Tibial nerve (tissue), 4 donors: ENCODE results near the gene SFTA2. TPM values are rescaled to one million over a fixed set of nuclear protein-coding genes. Genes with fewer than 3 reads are reported as not detected.
"Not testable (repeated sequence)": the region's sequence is repeated elsewhere in the genome, so short reads cannot be mapped to it uniquely, and the experiment has no call there.

Experiments used
- DNase-seq, 2 donors: peaks; one replicate each; pipeline ENCODE4 v3.0.0-alpha.2; 2019; ENCODE audit warnings: low spot score in 2 of 2
- H3K27ac ChIP-seq, 4 donors: fragments of 200-600 bp; sonication (generic) in 3 of 4; one replicate each; pipeline ENCODE4 v1.5.1; 2017 to 2019; ENCODE audit warnings: mild to moderate bottlenecking in 1 of 4
- H3K27me3 ChIP-seq, 2 donors: fragments of 200-600 bp; sonication (generic) in 1 of 2; one replicate each; pipeline versions ENCODE4 v1.5.1 to v1.6.0; 2017 to 2019
- H3K36me3 ChIP-seq, 3 donors: fragments of 200-600 bp; sonication (generic); one replicate each; pipeline ENCODE4 v1.5.1; 2018 to 2019
- H3K4me1 ChIP-seq, 4 donors: fragments of 200-600 bp; sonication (generic) in 3 of 4; one replicate each; pipeline ENCODE4 v1.5.1; 2017 to 2019
- H3K4me3 ChIP-seq, 4 donors: fragments of 200-600 bp; sonication (generic) in 3 of 4; one replicate each; pipeline ENCODE4 v1.5.1; 2017 to 2019; ENCODE audit warnings: mild to moderate bottlenecking in 1 of 4, moderate library complexity in 1 of 4
- H3K9me3 ChIP-seq, 4 donors: fragments of 200-600 bp; sonication (generic) in 3 of 4; one replicate each; pipeline ENCODE4 v1.5.1; 2017 to 2019
- EP300 ChIP-seq, 2 donors: sonication (generic); formaldehyde crosslinking; IDR thresholded peaks; one replicate each; pipeline ENCODE4 v1.6.1; 2017; ENCODE audit warnings: antibody characterized with exemption in 2 of 2, mild to moderate bottlenecking in 1 of 2
- POLR2A ChIP-seq, 2 donors: fragments of 450-650 bp; IDR thresholded peaks; one replicate each; pipeline ENCODE4 v1.6.1; 2017; ENCODE audit warnings: antibody characterized with exemption in 2 of 2, mild to moderate bottlenecking in 2 of 2, moderate library complexity in 2 of 2
- WGBS, 2 donors: methylation state at CpG; one replicate each; pipeline ENCODE4 v1.1.5; 2018; 5-methylcytosine and 5-hydroxymethylcytosine counted together
- total RNA-seq, 4 donors: library from RNA; depleted of rRNA; stranded (reverse); fragments of >200 nt; gene quantifications; one replicate each; pipeline ENCODE4 v1.1.0, GENCODE V29; 2016
- TF ChIP-seq, protein P1 (sequence below), 5 experiments: fragments of 200-600 bp in 3 of 5; fragments of 450-650 bp in 2 of 5; sonication (generic) in 3 of 5; IDR thresholded peaks; one replicate each; pipeline ENCODE4 v1.5.1; 2016 to 2019; ENCODE audit warnings: antibody characterized with exemption in 5 of 5, mild to moderate bottlenecking in 3 of 5, moderate library complexity in 2 of 5

The SFTA2 gene
- total RNA-seq, 4 donors from 2014 or later: not detected

DNA sequence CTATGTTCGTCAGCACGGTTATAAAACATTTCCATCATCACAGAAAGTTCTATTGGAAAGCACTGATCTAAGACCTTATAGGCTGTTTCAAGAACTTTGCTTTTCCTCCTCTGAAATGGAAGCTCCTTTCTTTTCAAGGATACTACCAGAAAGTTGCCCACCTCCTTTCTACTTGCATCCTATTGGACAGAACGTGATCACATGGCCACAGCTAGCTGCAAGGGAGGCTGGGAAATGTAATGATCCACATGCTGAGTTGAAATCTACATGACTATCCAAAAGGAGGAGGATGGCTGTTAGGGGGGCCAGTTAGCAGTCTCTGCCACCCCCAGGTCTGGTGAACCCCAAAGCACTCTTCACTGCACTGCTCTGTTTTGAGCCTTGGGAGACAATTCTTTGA, 3.3 kb downstream of the SFTA2 start:
- TF ChIP-seq EP300 (IDR thresholded peaks at IDR 0.05) (no peak), POLR2A (IDR thresholded peaks at IDR 0.05) (no peak)
- TF ChIP-seq, protein P1, sequence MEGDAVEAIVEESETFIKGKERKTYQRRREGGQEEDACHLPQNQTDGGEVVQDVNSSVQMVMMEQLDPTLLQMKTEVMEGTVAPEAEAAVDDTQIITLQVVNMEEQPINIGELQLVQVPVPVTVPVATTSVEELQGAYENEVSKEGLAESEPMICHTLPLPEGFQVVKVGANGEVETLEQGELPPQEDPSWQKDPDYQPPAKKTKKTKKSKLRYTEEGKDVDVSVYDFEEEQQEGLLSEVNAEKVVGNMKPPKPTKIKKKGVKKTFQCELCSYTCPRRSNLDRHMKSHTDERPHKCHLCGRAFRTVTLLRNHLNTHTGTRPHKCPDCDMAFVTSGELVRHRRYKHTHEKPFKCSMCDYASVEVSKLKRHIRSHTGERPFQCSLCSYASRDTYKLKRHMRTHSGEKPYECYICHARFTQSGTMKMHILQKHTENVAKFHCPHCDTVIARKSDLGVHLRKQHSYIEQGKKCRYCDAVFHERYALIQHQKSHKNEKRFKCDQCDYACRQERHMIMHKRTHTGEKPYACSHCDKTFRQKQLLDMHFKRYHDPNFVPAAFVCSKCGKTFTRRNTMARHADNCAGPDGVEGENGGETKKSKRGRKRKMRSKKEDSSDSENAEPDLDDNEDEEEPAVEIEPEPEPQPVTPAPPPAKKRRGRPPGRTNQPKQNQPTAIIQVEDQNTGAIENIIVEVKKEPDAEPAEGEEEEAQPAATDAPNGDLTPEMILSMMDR (IDR thresholded peaks at IDR 0.05): no peak
- H3K4me3 ChIP-seq: no peak overlapping the region
- H3K27ac ChIP-seq: no peak overlapping the region
- H3K27me3 ChIP-seq: no peaks in the 10 kb centered on the region
- WGBS, 2 donors: 97% methylated on average over 3 of the region's 3 CpGs
- peaks cover 0 to 11% (median 0%) of the 10 kb centered on the region in 4 donors for H3K4me1 ChIP-seq
- DNase-seq: no peak
- peaks cover 0 to 54% (median 0%) of the 10 kb centered on the region in 3 donors for H3K36me3 ChIP-seq
- peaks cover 0 to 12% (median 0%) of the 10 kb centered on the region in 4 donors for H3K9me3 ChIP-seq

DNA sequence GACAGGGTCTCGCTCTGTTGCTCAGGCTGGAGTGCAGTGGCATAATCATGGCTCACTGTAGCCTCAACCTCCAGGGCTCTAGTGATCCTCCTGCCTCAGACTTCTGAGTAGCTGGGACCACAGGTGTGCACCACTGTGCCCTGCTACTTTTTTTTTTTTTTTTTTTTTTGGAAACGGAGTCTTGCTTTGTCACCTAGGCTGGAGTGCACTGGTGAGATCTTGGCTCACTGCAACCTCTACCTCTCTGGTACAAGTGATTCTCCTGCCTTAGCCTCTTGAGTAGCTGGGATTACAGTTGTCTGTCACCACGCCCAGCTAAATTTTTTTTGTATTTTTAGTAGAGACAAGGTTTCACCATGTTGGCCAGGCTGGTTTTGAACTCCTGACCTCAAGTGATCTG, 4.9 kb downstream of the SFTA2 start:
- peaks cover 0 to 70% (median 0%) of the 10 kb centered on the region in 3 donors for H3K36me3 ChIP-seq
- DNase-seq, H3K4me3 ChIP-seq, H3K27me3 ChIP-seq: not testable (repeated sequence)
- peaks cover 0 to 11% (median 0%) of the 10 kb centered on the region in 4 donors for H3K4me1 ChIP-seq
- 95% methylated on average over 3 of the region's 3 CpGs for WGBS, 2 donors
- peaks cover 0 to 12% (median 0%) of the 10 kb centered on the region in 4 donors for H3K9me3 ChIP-seq
- H3K27ac ChIP-seq: peak overlapping the region; percentile 23 to 84 (median 40)

DNA sequence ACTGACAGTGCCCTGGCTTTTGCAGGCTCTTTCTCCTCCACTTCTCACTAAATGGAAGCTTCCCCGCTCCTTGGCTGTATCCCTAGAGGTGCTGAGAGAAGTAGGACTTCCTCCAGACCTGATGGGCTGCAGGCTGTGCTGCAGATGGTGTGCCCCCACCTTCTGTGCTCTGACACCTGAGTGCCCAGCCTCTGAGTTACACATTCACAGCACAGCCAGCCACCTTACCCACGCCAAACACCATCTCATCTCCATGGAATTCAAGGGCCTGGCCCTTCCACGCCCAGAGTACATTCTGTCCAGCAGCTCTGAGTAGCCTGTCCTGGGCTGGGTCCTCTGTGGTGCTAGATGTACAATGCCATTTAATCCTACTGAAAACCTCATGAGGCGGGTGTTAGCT, 5.3 kb downstream of the SFTA2 start:
- Histone ChIP-seq H3K4me3 (no peak overlapping the region), H3K27me3 (no peaks in the 10 kb centered on the region), H3K27ac (peak overlapping the region; percentile 23 to 84 (median 42)), H3K4me1 (peaks cover 0 to 11% (median 0%) of the 10 kb centered on the region in 4 donors), H3K36me3 (peaks cover 0 to 75% (median 3%) of the 10 kb centered on the region in 3 donors), H3K9me3 (peaks cover 0 to 12% (median 0%) of the 10 kb centered on the region in 4 donors)
- 76 to 90% methylated on average over 4 of the region's 4 CpGs for WGBS, 2 donors
- peak in 1 of 2 donors; percentile 30 for DNase-seq
- TF ChIP-seq EP300 (IDR thresholded peaks at IDR 0.05) (peak in 1 of 2 donors; percentile 51), POLR2A (IDR thresholded peaks at IDR 0.05) (peak in 1 of 2 donors; percentile 17)
- TF ChIP-seq, protein P1 (IDR thresholded peaks at IDR 0.05): no peak

DNA sequence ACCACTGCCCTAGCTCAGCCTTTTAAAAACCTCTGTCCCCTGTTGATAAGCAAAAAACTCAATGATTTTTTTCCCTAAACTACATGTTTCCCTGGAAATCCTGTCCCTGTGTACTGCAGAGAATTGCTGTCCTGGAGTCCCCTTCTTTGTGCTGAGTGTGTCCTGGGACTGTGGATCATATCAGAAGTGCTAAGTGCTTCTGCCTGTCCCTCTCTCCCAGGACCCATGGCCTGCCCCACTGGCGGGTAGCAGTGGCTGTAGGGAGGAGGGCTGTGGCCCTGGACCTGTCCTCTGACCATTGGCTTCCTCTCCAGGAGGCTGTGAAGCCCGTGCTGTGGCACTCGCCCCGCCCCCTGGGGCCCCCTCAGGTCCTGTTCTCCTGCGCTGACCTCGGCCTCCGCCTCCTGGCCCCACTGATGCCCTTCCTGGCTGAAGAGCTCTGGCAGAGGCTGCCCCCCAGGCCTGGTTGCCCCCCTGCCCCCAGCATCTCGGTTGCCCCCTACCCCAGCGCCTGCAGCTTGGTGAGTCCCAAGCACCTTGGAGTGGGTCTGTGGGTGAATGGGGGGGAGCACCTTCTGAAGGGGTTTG, 7.8 kb downstream of the SFTA2 start:
- Histone ChIP-seq H3K4me1 (peaks cover 0 to 11% (median 0%) of the 10 kb centered on the region in 4 donors), H3K9me3 (peaks cover 0 to 11% (median 0%) of the 10 kb centered on the region in 4 donors), H3K36me3 (peaks cover 0 to 100% (median 14%) of the 10 kb centered on the region in 3 donors)
- not testable (repeated sequence) for DNase-seq, H3K4me3 ChIP-seq, H3K27me3 ChIP-seq, H3K27ac ChIP-seq
- 70 to 75% methylated on average over 8 to 9 of the region's 9 CpGs for WGBS, 2 donors

DNA sequence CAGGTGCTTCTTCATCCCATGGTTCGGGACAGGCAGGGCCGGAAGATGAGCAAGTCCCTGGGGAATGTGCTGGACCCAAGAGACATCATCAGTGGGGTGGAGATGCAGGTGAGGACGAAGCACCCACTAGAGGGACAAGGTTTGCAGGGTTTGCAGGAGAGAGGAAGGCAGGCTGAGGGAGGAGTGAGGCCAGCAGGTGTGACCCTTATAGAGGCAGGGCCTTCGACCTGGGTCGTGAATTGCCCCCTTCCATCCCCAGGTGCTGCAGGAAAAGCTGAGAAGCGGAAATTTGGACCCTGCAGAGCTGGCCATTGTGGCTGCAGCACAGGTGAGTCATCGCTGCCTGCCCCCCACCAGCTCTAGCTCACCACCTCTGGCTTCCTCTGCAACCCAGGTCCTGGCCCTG, 9.5 kb downstream of the SFTA2 start:
- Histone ChIP-seq H3K4me1 (peaks cover 0 to 11% (median 0%) of the 10 kb centered on the region in 4 donors), H3K4me3 (no peak overlapping the region), H3K27ac (no peak overlapping the region), H3K36me3 (peaks cover 0 to 100% (median 18%) of the 10 kb centered on the region in 3 donors), H3K9me3 (no peaks in the 10 kb centered on the region), H3K27me3 (no peaks in the 10 kb centered on the region)
- 85 to 90% methylated on average over 6 to 7 of the region's 7 CpGs for WGBS, 2 donors
- no peak for DNase-seq
- TF ChIP-seq POLR2A (IDR thresholded peaks at IDR 0.05) (no peak), EP300 (IDR thresholded peaks at IDR 0.05) (no peak)
- TF ChIP-seq, protein P1 (IDR thresholded peaks at IDR 0.05): no peak

DNA sequence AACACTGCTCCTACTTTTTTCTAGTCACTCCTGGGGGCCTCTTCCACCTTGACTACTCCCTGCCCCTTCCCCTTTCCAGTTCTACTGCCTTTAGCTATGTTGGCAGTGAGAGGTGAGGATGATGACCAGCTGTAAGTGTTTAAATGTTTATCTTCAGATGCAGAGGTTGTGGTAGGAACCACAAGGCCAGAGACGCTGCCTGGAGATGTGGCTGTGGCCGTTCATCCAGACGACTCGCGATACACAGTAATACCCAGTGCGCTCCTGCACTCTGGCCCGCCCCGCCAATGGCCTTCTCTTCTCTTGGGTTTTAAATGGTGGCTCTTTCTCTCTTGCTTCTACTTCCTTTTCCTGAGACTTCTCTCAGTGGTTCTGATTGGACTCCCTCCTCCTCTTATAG, 13.3 kb downstream of the SFTA2 start:
- H3K27me3 ChIP-seq: no peaks in the 10 kb centered on the region
- no peaks in the 10 kb centered on the region for H3K9me3 ChIP-seq
- TF ChIP-seq EP300 (IDR thresholded peaks at IDR 0.05) (no peak), POLR2A (IDR thresholded peaks at IDR 0.05) (no peak)
- H3K36me3 ChIP-seq: peaks cover 0 to 73% (median 21%) of the 10 kb centered on the region in 3 donors
- no peak for DNase-seq
- H3K4me3 ChIP-seq: no peak overlapping the region
- H3K4me1 ChIP-seq: peaks cover 0 to 25% (median 12%) of the 10 kb centered on the region in 4 donors
- WGBS, 2 donors: 92 to 94% methylated on average over 8 of the region's 8 CpGs
- H3K27ac ChIP-seq: no peak overlapping the region
